DMS 273 (cell line): ENCODE results near the gene NFYA.

Experiments used
- DNase-seq: peaks from one replicate; lab custom pipeline; 2025; ENCODE audit not compliant: unreplicated experiment; lab: John Stamatoyannopoulos, UW

The NFYA gene

DNA sequence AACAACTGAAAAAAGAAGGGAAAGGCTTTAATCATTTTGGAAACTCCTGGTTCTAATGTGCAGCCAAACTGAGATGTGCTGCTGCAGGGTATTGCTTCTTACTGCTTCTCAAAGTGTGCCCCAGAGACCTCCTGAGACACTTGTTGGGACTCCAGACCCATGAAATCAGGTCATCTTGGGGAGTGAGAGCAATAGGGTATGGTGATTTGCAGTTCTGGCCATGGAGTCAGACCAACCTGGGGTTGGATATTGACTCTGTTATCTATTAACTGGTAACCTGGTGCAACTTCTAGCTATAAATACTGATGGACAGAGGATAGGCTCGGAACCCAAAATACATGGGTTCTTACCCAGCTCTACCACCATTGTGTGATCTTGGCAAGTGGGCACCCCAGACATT lies 26.7 kb upstream of the NFYA start:
- DNase-seq: no peak

DNA sequence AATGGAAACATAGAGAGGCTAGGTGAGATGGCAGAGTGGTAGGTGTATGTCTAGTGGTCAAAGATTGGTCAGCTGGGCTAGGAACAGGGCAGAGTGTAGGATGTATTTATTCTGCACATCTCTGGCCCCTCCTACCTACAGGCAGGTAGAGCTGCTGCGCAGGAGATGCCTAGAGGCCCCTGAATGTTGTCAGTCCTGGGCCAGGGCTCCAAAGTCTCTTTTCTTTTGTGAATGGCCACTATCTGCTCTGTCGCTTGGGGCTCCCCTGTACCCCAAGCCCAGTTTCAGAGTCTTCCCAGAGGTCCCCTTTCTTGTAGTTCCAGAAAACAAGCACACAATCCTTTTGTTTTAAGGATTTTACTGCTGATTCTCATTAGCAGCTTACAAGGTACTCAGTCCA lies 25.5 kb upstream of the NFYA start:
- DNase-seq: no peak

DNA sequence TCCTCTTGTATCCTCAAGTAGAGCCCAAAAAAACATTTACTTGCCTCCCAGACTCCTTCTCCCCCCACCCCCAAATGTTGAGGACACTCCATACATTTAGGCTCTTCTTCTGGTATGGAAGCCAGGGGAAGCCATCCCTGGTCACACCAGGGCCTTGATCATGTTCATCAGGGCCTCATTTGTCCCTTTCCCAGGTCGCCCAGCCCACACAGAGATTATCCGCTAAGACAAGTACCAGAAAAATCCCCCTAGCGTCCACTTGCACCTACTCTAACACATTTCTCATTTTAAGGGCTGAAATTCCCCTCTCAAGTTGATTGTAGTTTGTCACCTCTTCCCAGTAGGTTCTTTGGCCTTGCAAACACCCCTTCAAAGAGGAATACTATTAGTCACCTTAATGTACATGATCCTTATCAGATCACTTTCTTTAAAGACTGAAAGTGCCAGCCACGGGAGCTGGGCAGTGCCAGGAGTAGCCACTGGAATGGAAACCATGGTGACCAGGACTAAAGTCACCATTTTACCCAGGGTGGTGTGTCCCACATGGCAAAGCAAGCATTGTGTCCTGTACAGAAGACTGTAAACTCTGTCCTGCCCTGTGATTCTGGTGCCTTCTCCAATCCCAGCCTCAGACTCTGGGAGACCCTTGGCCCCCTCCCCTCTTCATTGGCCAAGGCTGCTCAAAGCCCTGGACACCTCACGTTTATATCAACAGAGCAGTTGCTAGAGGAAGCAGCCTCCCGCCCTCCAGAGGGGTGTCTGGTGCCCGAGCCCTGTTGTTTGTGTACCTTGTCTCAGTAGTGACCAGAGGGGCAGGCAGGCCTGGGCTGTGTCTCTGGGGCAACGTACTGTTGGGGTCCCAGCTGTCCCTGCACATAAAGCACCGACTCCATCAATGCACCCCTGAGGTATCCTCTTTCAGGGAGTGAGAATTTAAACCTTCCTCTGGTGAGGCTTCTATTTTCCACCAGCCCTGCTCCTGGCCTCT lies 24.7 kb upstream of the NFYA start:
- no peak for DNase-seq

DNA sequence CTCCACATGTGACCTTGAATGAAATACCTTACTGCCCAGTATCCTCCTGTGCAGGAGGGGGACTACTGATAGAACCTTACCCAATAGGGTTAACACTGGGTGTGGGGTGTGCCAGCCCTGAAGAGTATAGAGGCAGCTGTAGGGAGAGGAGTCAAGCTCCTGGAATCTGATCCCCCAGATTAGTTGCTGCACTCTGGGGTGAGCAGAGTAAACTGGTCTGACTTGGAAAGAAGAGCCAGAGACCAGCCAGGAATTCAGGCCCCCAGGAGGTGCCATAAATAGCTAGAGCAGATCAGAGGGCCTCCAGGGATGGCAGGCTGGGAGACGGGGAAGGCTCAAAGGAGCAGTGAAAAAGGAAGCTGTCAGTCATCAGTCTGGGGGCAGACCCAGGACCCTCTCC lies 23.3 kb upstream of the NFYA start:
- DNase-seq: no peak

DNA sequence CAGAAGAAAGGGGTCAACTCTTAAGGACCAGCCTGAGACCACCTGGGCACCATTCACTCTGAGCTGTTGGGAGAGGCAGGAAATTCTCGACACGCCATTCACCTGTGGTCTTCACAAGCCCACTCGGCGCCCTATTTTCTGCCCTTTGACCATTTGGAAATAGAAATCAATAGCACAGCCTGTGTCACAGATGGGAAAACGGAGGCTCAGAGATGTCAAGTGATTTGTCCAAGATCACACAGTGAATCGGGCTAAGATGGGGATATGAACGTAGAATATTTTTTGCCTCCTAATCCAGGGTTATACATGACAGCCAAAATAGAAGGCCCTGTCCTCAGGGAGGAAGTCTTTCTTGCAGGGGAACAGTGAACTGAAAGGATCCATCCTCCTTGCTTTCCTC lies 22.8 kb upstream of the NFYA start:
- DNase-seq: no peak

DNA sequence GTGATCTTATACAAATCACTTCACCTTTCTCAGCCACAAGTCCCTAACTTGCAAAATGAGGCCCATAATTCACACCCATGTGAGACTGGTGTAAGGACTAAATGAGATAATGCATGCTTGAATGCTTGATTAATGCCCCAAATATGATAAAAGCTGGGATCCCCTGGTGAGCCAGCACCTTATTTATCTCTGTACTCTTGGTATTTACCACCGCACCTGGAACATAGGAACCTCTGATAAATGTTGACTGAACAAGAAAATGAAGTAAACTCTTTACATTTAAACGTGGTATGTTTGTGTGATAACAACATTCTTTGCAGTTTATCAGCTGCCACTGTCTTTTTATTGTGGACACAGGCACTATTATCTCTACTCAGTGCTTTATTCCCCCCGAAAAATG lies 22.2 kb upstream of the NFYA start:
- DNase-seq: no peak

DNA sequence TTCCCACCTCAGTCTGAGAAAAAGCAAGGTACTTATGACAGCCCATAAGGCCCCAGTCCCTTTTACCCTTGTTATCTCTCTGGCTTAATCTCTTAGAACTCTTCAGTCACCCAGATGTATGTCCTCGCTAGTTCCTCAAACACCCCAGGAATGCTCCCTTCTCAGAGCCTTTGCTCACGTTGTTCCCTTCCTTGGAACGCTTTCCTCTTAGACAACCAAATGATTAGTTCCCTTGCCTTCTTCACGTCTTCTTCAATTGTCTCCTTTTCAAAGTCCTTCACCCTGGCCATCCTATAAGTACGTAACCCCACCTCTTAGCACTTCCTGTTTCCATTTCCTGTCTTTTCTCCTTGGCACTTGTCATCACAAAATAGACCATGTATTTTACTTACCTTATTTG lies 20.9 kb upstream of the NFYA start:
- no peak for DNase-seq

DNA sequence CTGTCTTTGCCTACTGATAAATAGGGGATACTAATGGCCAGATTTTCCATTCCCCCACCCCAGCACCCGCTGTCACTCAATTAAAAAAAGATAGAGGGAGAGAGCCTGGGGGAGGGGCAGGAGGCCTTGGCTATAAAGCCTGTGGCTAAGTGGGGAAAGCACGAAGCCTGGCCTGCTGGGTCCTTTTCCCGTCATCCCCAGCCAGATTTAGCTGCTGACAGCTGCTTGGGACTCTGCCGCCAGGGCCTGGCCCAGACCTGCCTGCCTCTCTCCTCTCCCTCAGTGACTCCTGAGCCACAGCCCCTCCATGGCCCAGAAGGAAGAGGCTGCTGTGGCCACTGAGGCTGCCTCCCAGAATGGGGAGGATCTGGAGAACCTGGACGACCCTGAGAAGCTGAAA lies 19.7 kb upstream of the NFYA start, which contains the start of gene APOBEC2:
Gene APOBEC2 (plus strand): TSS at position 162 of the 400 bp plus-strand sequence. CDS start 146 bp downstream, at position 308.
- peak; percentile 67 for DNase-seq

DNA sequence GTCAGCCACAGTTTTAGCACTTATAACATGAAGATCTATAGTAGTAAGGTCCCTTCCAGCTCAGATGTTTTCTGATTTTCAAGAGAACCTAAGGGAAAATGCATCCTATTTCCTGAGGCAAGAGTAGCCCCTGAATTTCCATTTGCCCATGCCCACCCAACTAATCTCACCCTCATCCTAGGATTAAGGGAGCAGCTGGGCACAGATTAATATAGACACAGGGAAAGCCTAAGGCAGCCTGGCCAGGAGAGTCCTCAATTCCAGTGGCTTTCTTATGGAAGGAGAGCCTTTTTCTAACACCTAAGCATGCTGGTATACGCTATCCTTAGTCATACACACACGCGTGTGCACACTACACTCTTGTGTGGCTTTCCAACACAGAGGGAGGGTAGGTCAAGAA lies 18.3 kb upstream of the NFYA start:
- DNase-seq: peak; percentile 36

DNA sequence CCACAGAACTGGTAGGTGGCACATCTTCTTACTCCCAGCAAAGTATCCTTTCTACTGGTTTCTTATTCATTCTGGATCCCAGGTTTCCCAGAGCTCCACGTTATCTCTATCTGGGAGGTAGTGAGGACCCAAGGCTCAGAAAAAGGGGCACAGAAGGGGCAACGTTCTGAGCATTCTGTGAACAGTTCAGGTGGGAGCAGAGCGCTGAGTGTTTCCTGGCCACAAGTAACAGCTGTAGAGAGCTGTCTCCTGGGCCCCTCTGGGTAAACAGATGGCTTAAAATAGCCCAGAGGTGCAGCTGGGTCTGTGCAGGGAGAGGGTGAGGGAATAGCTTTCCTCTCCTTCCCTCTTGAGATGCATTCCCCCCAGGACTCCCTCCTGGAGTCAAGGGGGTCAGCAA lies 17.6 kb upstream of the NFYA start:
- DNase-seq: peak; percentile 74

DNA sequence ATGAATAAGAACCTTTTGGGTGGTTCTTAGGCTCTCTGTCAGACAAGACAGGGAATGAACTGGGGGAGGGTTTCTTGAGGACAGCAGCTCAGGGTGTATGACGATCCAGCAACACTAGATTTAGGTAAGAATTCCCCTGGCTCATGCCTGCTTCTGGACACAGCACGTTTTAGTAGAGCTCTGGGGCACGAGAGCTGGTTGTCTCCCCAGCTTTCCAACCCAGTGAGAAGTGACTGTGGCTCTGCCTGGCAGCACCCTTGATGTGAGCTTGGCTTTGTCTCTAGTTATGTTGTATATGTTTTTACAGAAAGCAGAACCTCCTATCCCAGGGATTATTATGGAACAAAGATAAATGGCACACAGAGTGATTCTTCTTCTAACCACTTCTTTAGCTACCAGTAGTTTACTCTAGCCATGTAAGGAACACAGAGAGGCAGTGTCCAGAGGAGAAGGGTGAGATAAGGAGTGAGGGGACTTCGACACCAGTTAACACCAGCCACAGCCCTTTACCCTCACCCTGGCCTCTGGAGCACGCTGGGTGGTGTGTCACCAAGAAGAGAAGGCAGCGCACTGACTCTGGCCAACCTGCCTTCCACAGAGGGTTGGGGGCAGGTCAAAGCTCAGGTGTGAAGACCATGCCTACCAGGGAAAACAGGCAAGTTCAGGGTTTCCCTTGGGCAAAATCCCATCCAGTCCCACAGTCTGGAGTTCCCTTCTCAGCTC lies 15.8 kb upstream of the NFYA start:
- DNase-seq: no peak

DNA sequence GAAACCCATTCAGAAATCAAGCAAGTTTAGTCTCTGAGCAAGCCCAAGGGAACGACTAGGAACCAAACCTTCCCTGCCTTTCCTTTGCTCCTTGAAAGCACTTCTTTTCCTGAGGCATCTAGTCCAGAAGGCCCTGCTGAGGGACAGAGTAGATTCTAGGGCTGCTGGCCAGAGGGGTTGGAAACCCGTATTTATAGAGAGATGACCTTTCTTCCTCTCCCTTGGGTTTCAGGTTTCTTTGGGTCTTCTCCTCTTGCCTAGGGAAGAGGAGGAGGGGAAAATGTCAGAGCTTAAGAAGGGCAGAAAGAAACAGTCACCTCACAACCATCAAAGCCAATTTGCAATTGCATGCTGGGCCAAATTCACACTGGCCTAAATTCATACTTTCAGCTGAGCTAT lies 14.0 kb upstream of the NFYA start:
- DNase-seq: no peak

DNA sequence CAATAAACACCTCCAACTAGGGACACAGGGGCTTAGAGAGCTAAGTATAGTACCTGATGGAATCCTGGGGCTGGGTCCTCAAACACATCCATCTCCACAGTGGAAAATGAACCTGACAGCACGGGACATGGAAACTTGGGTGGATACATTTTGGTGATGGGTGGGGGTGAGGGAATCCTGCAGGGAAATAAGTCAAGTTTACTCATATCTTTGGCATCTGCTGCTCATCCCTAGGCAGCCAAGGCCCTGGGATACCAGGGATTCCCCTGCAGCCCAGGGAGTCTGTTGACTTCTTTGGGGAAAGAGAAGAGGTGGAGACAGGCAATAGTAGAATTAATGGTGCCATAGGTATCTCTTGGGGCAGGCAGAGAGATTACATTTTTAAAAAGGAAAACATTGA lies 13.2 kb upstream of the NFYA start:
- no peak for DNase-seq

DNA sequence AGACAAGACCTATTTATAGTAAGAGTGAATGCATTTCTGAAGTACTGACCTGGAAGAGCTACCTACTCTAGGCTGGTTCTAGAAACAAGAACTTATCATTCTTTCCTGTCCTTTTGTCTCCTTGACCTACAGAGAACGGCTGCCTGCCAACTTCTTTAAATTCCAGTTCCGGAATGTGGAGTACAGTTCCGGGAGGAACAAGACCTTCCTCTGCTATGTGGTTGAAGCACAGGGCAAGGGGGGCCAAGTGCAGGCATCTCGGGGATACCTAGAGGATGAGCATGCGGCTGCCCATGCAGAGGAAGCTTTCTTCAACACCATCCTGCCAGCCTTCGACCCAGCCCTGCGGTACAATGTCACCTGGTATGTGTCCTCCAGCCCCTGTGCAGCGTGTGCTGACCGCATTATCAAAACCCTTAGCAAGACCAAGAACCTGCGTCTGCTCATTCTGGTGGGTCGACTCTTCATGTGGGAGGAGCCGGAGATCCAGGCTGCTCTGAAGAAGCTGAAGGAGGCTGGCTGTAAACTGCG lies 11.5 kb upstream of the NFYA start:
- DNase-seq: no peak

DNA sequence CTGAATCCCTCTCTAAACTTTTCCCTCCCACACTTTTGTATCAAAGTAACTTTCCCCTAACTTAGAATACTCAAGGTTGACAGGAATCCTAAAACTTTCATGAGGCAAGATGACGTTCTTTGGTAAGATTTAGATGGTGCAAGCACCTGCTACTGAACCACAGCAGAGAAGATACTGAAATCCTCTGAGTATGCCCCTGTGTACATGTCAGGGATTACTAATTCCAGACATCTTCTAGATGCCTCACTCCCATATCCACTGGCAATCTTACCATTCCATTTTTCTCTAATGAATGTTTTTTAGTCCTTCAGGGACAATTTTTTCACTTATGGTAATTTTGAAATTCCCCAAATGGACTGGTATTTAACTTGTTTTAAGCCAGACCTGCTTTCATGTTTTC lies 10.7 kb upstream of the NFYA start:
- no peak for DNase-seq

DNA sequence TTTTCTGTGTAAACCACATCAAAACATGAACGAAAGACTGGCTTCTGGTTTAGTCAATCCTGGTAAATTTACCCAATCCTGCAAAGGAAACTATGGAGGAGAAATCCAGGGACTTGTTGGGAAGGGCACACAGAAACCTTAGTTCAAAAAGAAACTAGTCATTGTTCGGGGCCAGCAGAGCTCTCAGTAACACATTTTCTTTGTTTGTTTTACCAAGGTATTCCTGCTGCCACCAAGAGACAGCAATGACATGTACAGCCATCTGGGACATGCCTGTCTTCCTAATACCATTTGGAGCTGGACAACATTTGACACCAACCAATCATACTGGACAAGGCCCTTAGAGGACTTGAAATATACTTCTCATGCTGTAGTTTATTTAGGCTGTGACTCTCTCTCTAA lies 8.9 kb upstream of the NFYA start:
- no peak for DNase-seq

DNA sequence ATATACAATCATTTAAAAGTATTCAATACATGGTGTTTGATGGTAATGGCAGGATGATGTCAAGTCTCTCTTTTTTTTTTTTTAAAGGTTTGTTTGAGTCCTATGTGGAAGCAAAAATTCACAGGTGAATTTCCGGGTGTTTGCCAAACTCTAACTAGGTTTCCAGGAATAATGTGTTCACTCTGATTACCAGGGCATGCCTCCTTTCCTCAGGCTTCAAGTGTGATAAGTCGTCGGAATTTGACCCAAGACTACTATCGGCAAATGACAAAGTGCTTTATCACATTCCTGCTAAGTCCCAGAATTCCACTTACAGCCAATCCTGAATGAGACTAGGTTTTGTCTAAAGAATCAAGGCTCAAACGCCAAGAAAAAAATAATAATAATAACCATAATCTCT lies 7.9 kb upstream of the NFYA start:
- no peak for DNase-seq

DNA sequence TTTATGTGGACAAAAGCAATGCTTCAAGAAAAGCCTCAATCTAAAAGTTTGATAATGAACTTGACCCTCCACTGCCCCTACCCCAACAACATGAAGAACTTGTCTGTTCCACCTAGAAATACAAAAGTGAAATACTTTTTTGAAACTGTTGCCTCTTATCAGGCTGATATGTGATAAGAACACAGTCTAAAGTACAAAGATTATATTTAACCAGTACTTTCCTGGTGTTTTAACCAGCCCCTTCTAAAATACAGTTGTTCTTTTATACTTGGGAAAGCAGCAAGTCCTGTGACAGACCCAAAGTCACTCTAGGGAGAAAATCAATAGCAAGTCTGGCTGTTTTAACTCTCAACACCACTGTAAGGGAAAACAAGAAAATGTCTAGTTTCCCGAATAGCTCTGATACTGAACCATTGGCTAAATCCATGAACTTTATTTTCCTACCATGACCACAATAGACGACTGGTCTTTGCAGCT lies 7.2 kb upstream of the NFYA start:
- no peak for DNase-seq

DNA sequence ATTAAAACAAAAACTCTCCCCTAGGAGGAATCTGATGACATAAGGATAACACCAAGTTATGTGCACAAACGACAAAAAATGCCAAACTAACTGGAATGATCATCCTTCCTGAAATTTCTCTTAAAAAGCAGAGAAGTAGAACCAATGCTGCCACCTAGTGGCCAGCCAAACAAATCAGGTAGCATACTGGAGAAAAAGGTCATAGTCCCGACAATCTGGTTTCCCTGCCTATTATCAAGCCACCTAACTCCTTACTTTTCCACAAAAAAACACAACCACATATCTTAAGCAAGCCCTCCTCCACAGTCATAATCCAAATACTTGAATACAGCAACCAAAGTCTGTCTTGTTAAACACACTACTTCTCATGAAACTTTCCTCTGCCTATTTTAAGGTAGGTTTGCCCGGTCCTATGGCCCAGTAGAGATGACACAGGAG lies 5.9 kb upstream of the NFYA start:
- peak; percentile 83 for DNase-seq

DNA sequence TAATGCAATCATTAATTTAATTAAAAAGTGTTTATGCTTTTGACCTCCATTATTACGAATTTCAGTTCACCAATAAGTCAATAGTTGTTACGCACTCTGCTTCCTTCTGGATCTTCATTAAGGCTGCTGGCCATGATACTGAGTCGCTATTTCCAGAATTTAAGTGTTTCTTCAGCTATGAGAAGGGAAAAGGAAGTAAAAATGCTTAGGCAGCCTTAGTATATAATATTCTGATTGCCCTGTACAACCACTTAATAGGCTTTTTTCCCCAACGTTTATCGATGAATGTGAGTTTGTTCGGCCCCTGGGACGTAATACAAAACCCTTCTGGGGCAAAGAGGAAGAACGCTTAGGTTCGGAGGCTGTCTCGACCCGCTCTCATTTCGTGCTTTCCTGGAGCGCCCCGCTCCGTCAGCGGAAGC lies 1.3 kb upstream of the NFYA start:
- no peak for DNase-seq

DNA sequence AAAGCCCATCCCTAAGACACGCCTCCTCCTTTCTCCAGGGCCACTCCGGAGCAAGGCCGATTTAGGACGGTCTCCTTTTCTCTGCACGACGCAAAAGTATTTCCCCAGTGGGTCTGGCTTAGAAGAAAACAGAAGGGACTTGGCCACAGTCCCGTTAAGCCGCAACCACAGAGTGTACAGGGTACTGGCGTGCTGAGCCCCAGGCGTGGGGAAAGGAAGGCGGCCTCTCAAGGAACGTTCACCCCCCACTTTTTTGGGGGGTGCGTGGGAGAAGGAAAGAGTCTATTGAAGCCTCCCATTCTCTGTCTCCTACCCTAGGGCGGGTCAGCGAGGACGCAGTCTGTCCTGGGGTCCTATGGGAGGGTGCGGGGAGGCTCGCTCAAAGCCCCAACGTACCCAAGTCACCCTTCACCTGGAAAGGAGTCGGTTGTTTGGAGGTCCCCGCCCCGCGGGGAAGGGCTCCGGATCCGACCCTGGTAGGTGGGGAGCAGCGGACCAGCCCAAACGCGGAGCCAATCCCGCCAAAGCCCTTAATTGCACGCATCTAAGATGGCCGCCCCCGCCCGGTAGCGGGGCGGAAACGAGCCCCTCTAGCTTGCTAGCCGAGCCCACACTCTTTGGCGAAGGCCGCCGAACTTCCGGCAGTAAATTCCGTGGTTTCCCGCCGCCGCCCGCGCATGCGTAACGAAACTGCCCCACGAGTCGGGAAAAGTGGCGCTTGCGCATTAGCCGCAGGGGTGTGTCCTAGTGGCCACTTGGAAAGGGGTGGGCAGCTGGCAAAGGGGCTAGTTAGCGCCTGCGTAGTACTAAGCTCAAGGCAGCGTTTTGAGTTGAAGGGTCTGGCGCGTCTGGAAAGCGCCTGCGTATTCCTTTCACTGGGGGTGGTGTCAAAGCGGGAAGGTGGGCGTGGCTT lies 595 bp upstream of the NFYA start, which contains the start of gene OARD1:
Gene OARD1 (minus strand): TSS at position 434 of the 913 bp plus-strand sequence. CDS start 722 bp downstream, outside the sequence.
- DNase-seq: peak; percentile 100
